HL-60/S4 treated with retinoic acid at 250 ng/mL for 4 days and 3 days (cell line): ENCODE data around the gene GHRHR.

Experiments
- in situ Hi-C: fragments of 300-500 bp; cut with MboI; formaldehyde crosslinking; loops from 2 replicates; pipeline ENCODE4 v1.7.0; 2022; ENCODE audit warnings: low sequenced_read_pairs

GHRHR gene

GRCh38 chr7:30963842-30964241 is at the start of gene GHRHR:
Gene GHRHR, plus strand, starts transcription at chr7:30963953. Its CDS starts 116 bp downstream, at chr7:30964069.
- in situ Hi-C loops, result no loop called here

GRCh38 chr7:30914596-30914995 is 49.2 kb upstream of the GHRHR start:
- in situ Hi-C loops, result no loop called here

GRCh38 chr7:30915005-30915601 is 48.6 kb upstream of the GHRHR start:
- in situ Hi-C loops, result no loop called here

GRCh38 chr7:30915751-30916150 is 48.0 kb upstream of the GHRHR start:
- in situ Hi-C loops, result no loop called here

- in situ Hi-C loops, result no loop called here
Observed at GRCh38 chr7:30916255-30916654, 47.5 kb upstream of the GHRHR start.

- in situ Hi-C loops, result no loop called here
Observed at GRCh38 chr7:30916767-30917166, 47.0 kb upstream of the GHRHR start.

GRCh38 chr7:30917216-30917893 is 46.4 kb upstream of the GHRHR start:
- in situ Hi-C loops, result no loop called here

- in situ Hi-C loops, result no loop called here
Observed at GRCh38 chr7:30918676-30919075, 45.1 kb upstream of the GHRHR start.

GRCh38 chr7:30920021-30920583 is 43.7 kb upstream of the GHRHR start:
- in situ Hi-C loops, result no loop called here

GRCh38 chr7:30920584-30921539 is 42.9 kb upstream of the GHRHR start:
- in situ Hi-C loops, result no loop called here

GRCh38 chr7:30921540-30922401 is 42.0 kb upstream of the GHRHR start:
- in situ Hi-C loops, result no loop called here

GRCh38 chr7:30922596-30922995 is 41.2 kb upstream of the GHRHR start:
- in situ Hi-C loops, result no loop called here

GRCh38 chr7:30923009-30923773 is 40.6 kb upstream of the GHRHR start:
- in situ Hi-C loops, result no loop called here

GRCh38 chr7:30923774-30924413 is 39.9 kb upstream of the GHRHR start:
- in situ Hi-C loops, result no loop called here

GRCh38 chr7:30924624-30925023 is 39.1 kb upstream of the GHRHR start:
- in situ Hi-C loops, result no loop called here

GRCh38 chr7:30925117-30925516 is 38.6 kb upstream of the GHRHR start:
- in situ Hi-C loops, result no loop called here

- in situ Hi-C loops, result no loop called here
Observed at GRCh38 chr7:30925913-30926312, 37.8 kb upstream of the GHRHR start.

- in situ Hi-C loops, result no loop called here
Observed at GRCh38 chr7:30926313-30926712, 37.4 kb upstream of the GHRHR start.

GRCh38 chr7:30927040-30927439 is 36.7 kb upstream of the GHRHR start:
- in situ Hi-C loops, result no loop called here
